ENCODE data around the gene TUFT1.

The TUFT1 gene

GRCh38 chr1:151524736-151525135, 15.4 kb upstream of the TUFT1 start:
- TF ChIP-seq CTCF (IDR thresholded peaks at IDR 0.05; ENCODE audit: low read depth, low read length, missing control alignments): no peak
- no peak overlapping the region for H3K4me3 ChIP-seq (ENCODE audit: low read depth, low read length)
- no peak for DNase-seq (ENCODE audit: low read depth)

- no peak for TF ChIP-seq CTCF (IDR thresholded peaks at IDR 0.05; ENCODE audit: low read depth, low read length, missing control alignments)
- DNase-seq (ENCODE audit: low read depth): no peak
- H3K4me3 ChIP-seq (ENCODE audit: low read depth, low read length): no peak overlapping the region
Measured at GRCh38 chr1:151526735-151527525, 13.2 kb upstream of the TUFT1 start.

- TF ChIP-seq CTCF (IDR thresholded peaks at IDR 0.05; ENCODE audit: low read depth, low read length, missing control alignments): no peak
- H3K4me3 ChIP-seq (ENCODE audit: low read depth, low read length): no peak overlapping the region
- DNase-seq (ENCODE audit: low read depth): no peak
Measured at GRCh38 chr1:151529211-151529702, 10.9 kb upstream of the TUFT1 start.

- no peak overlapping the region for H3K4me3 ChIP-seq (ENCODE audit: low read depth, low read length)
- TF ChIP-seq CTCF (IDR thresholded peaks at IDR 0.05; ENCODE audit: low read depth, low read length, missing control alignments): no peak
- DNase-seq (ENCODE audit: low read depth): no peak
Measured at GRCh38 chr1:151529781-151530180, 10.3 kb upstream of the TUFT1 start.

- no peak overlapping the region for H3K4me3 ChIP-seq (ENCODE audit: low read depth, low read length)
- no peak for TF ChIP-seq CTCF (IDR thresholded peaks at IDR 0.05; ENCODE audit: low read depth, low read length, missing control alignments)
- DNase-seq (ENCODE audit: low read depth): no peak
Measured at GRCh38 chr1:151530461-151530860, 9.6 kb upstream of the TUFT1 start.

GRCh38 chr1:151533870-151534269, 6.2 kb upstream of the TUFT1 start:
- no peak for DNase-seq (ENCODE audit: low read depth)
- H3K4me3 ChIP-seq (ENCODE audit: low read depth, low read length): no peak overlapping the region
- TF ChIP-seq CTCF (IDR thresholded peaks at IDR 0.05; ENCODE audit: low read depth, low read length, missing control alignments): no peak

All from GM12864 (cell line).